HEK293 (cell line): ENCODE data around the gene ING1.
"Not testable (repeated sequence)": the region's sequence is repeated elsewhere in the genome, so short reads cannot be mapped to it uniquely, and the experiment has no call there.

ENCODE experiments used
- CTCF ChIA-PET: fragments of 350-600 bp; formaldehyde crosslinking; extraction: SDS; loops from one replicate; lab custom pipeline; 2021; ENCODE audit warnings: antibody characterized with exemption; lab: Yijun Ruan, JAX
- POLR2A ChIA-PET: fragments of 300-600 bp; formaldehyde crosslinking; extraction: SDS; loops from one replicate; lab custom pipeline; 2020; ENCODE audit warnings: antibody characterized with exemption, inconsistent platforms; lab: Yijun Ruan, JAX
- H3K27ac ChIP-seq: fragments of 200-500 bp; sonication (Bioruptor generic); 2 replicates; pipeline ENCODE4 v1.5.1; 2014; ENCODE audit warnings: low read depth, low read length, control low read depth, inconsistent platforms; ENCODE audit errors: extremely low read depth
- H3K36me3 ChIP-seq, 2 experiments: fragments of 200-500 bp in 1 of 2; sonication (Bioruptor generic) in 1 of 2; 1 replicate in 1 of 2; 2 replicates in 1 of 2; pipeline ENCODE4 v1.5.1; 2014 to 2017; ENCODE audit warnings: inconsistent platforms in 2 of 2, low read length in 2 of 2; ENCODE audit not compliant: control insufficient read depth in 2 of 2, insufficient read depth in 1 of 2
- H3K4me1 ChIP-seq: fragments of 200-500 bp; sonication (Bioruptor generic); 2 replicates; pipeline ENCODE4 v1.5.1; 2014; ENCODE audit warnings: mild to moderate bottlenecking, low read length, inconsistent platforms; ENCODE audit not compliant: control insufficient read depth, insufficient read depth
- H3K4me3 ChIP-seq: 2 replicates; pipeline ENCODE4 v1.5.1; 2011; ENCODE audit warnings: low read depth, mild to moderate bottlenecking, control low read depth, low read length, moderate library complexity
- H3K9me3 ChIP-seq: fragments of 200-500 bp; sonication (Bioruptor generic); 2 replicates; pipeline ENCODE4 v1.5.1; 2014; ENCODE audit warnings: low read depth, low read length, inconsistent platforms; ENCODE audit not compliant: control insufficient read depth, insufficient read depth
- KLF10 ChIP-seq: fragments of 450-650 bp; IDR thresholded peaks from 2 replicates; pipeline ENCODE4 v1.5.1; 2018; ENCODE audit warnings: missing biosample characterization, mild to moderate bottlenecking, missing genetic modification characterization
- KLF7 ChIP-seq: fragments of 450-650 bp; formaldehyde crosslinking; IDR thresholded peaks from 2 replicates; pipeline ENCODE4 v1.5.1; 2016; ENCODE audit warnings: missing biosample characterization, missing genetic modification characterization, borderline replicate concordance
- OSR2 ChIP-seq: fragments of 450-650 bp; formaldehyde crosslinking; IDR thresholded peaks from 2 replicates; pipeline ENCODE4 v1.5.1; 2016; ENCODE audit warnings: missing biosample characterization, missing genetic modification characterization
- YY1 ChIP-seq: fragments of 450-650 bp; formaldehyde crosslinking; IDR thresholded peaks from 2 replicates; pipeline ENCODE4 v1.5.1; 2018; ENCODE audit warnings: missing biosample characterization, missing genetic modification characterization
- ZBTB17 ChIP-seq: fragments of 450-650 bp; formaldehyde crosslinking; IDR thresholded peaks from 2 replicates; pipeline ENCODE4 v1.5.1; 2016; ENCODE audit warnings: missing biosample characterization, missing genetic modification characterization
- ZIC2 ChIP-seq: fragments of 450-650 bp; formaldehyde crosslinking; IDR thresholded peaks from 2 replicates; pipeline ENCODE4 v1.5.1; 2016; ENCODE audit warnings: missing biosample characterization, missing genetic modification characterization
- ZNF10 ChIP-seq: fragments of 450-650 bp; formaldehyde crosslinking; IDR thresholded peaks from 2 replicates; pipeline ENCODE4 v1.5.1; 2017; ENCODE audit warnings: missing biosample characterization, missing genetic modification characterization
- ZNF146 ChIP-seq: fragments of 450-650 bp; formaldehyde crosslinking; IDR thresholded peaks from 2 replicates; pipeline ENCODE4 v1.5.1; 2016; ENCODE audit warnings: missing biosample characterization, missing genetic modification characterization
- ZNF157 ChIP-seq: fragments of 450-650 bp; formaldehyde crosslinking; IDR thresholded peaks from 2 replicates; pipeline ENCODE4 v1.5.1; 2016; ENCODE audit warnings: missing biosample characterization, missing genetic modification characterization
- ZNF16 ChIP-seq: fragments of 450-650 bp; formaldehyde crosslinking; IDR thresholded peaks from 2 replicates; pipeline ENCODE4 v1.5.1; 2016; ENCODE audit warnings: low read depth, missing biosample characterization, missing genetic modification characterization
- ZNF175 ChIP-seq: fragments of 450-650 bp; formaldehyde crosslinking; IDR thresholded peaks from 2 replicates; pipeline ENCODE4 v1.5.1; 2016; ENCODE audit warnings: missing biosample characterization, missing genetic modification characterization
- ZNF18 ChIP-seq: fragments of 450-650 bp; formaldehyde crosslinking; IDR thresholded peaks from 2 replicates; pipeline ENCODE4 v1.5.1; 2016; ENCODE audit warnings: missing biosample characterization, missing genetic modification characterization
- ZNF211 ChIP-seq: fragments of 450-650 bp; formaldehyde crosslinking; IDR thresholded peaks from 2 replicates; pipeline ENCODE4 v1.5.1; 2016; ENCODE audit warnings: low read depth, missing biosample characterization, missing genetic modification characterization
- ZNF274 ChIP-seq, 2 experiments: fragments of 200-500 bp in 1 of 2; fragments of 450-650 bp in 1 of 2; sonication (Bioruptor generic) in 1 of 2; formaldehyde crosslinking in 1 of 2; IDR thresholded peaks; 2 replicates each; pipeline versions ENCODE4 v1.5.1 to v1.6.1; 2014 to 2016; ENCODE audit warnings: borderline replicate concordance in 1 of 2, inconsistent platforms in 1 of 2, low read length in 1 of 2, missing biosample characterization in 1 of 2, missing genetic modification characterization in 1 of 2
- ZNF341 ChIP-seq: fragments of 450-650 bp; formaldehyde crosslinking; IDR thresholded peaks from 2 replicates; pipeline ENCODE4; 2016; ENCODE audit warnings: low read depth, missing biosample characterization, missing genetic modification characterization
- ZNF366 ChIP-seq: fragments of 450-650 bp; formaldehyde crosslinking; conservative IDR thresholded peaks from 2 replicates; pipeline ENCODE4 v1.5.1; 2016; ENCODE audit warnings: missing biosample characterization, missing genetic modification characterization
- ZNF37A ChIP-seq: fragments of 450-650 bp; IDR thresholded peaks from 2 replicates; pipeline ENCODE4 v1.5.1; 2018; ENCODE audit warnings: missing biosample characterization, missing genetic modification characterization
- ZNF398 ChIP-seq: fragments of 450-650 bp; formaldehyde crosslinking; IDR thresholded peaks from 2 replicates; pipeline ENCODE4 v1.5.1; 2017; ENCODE audit warnings: missing biosample characterization, missing genetic modification characterization
- ZNF426 ChIP-seq: fragments of 450-650 bp; formaldehyde crosslinking; IDR thresholded peaks from 2 replicates; pipeline ENCODE4 v1.5.1; 2017; ENCODE audit warnings: missing biosample characterization, missing genetic modification characterization, mild to moderate bottlenecking, inconsistent platforms, moderate library complexity
- ZNF488 ChIP-seq: fragments of 450-650 bp; formaldehyde crosslinking; IDR thresholded peaks from 2 replicates; pipeline ENCODE4 v1.5.1; 2016; ENCODE audit warnings: missing biosample characterization, missing genetic modification characterization
- ZNF529 ChIP-seq: fragments of 450-650 bp; formaldehyde crosslinking; IDR thresholded peaks from 2 replicates; pipeline ENCODE4 v1.5.1; 2017; ENCODE audit warnings: missing genetic modification characterization, missing biosample characterization; ENCODE audit not compliant: insufficient replicate concordance
- ZNF623 ChIP-seq: fragments of 450-650 bp; formaldehyde crosslinking; IDR thresholded peaks from 2 replicates; pipeline ENCODE4 v1.5.1; 2016; ENCODE audit warnings: missing biosample characterization, missing genetic modification characterization
- ZNF692 ChIP-seq: fragments of 450-650 bp; formaldehyde crosslinking; IDR thresholded peaks from 2 replicates; pipeline ENCODE4 v1.5.1; 2016; ENCODE audit warnings: missing biosample characterization, missing genetic modification characterization
- ZSCAN5A ChIP-seq: fragments of 450-650 bp; formaldehyde crosslinking; IDR thresholded peaks from 2 replicates; pipeline ENCODE4 v1.5.1; 2016; ENCODE audit warnings: missing biosample characterization, missing genetic modification characterization

The ING1 gene

GRCh38 chr13:110695774-110696173 lies 17.7 kb upstream of the ING1 start:
- H3K4me3 ChIP-seq, POLR2A ChIA-PET: not testable (repeated sequence)
- H3K36me3 ChIP-seq, result peaks cover 3 to 54% of the 10 kb centered on the region in 2 experiments; a peak in 2 of 3 replicates

GRCh38 chr13:110696776-110697175 lies 16.7 kb upstream of the ING1 start:
- Histone ChIP-seq H3K4me3 (no peak overlapping the region), H3K9me3 (no peaks in the 10 kb centered on the region), H3K27ac (no peak overlapping the region), H3K4me1 (no peaks in the 10 kb centered on the region), H3K36me3 (peaks cover 9 to 58% of the 10 kb centered on the region in 2 experiments; a peak in 2 of 3 replicates)
- ChIA-PET POLR2A (no interaction called here), CTCF (no interaction called here)
- TF ChIP-seq ZNF366 (no peak), ZNF426 (tag by site-specific recombination) (no peak), ZNF274 (IDR thresholded peaks at IDR 0.05; ENCODE audit: low read length) (no peak), ZNF274 (tag by site-specific recombination; IDR thresholded peaks at IDR 0.05; ENCODE audit: borderline replicate concordance) (no peak), ZNF529 (tag by site-specific recombination) (no peak), ZNF488 (tag by site-specific recombination) (no peak), ZNF692 (tag by site-specific recombination) (no peak), KLF10 (no peak), ZIC2 (no peak), YY1 (tag by site-specific recombination) (no peak), OSR2 (tag by site-specific recombination) (no peak), ZNF211 (tag by site-specific recombination) (no peak), ZNF398 (tag by site-specific recombination) (no peak), ZNF37A (tag by site-specific recombination) (no peak)
- TF ChIP-seq, all 188 proteins: peak for 0

More at GRCh38 chr13:110695774-110696173, 17.7 kb upstream of the ING1 start:
- H3K9me3 ChIP-seq, H3K4me1 ChIP-seq, H3K27ac ChIP-seq, CTCF ChIA-PET: not testable (repeated sequence)
- TF ChIP-seq ZNF146 (tag by site-specific recombination), result peak; percentile 38; the same call in 1 of the 2 replicates

GRCh38 chr13:110697842-110698241 lies 15.7 kb upstream of the ING1 start:
- Histone ChIP-seq H3K4me1 (0 out of 2 replicates have a peak, but pooled peaks cover 3% of the 10 kb centered on the region), H3K36me3 (peaks cover 9 to 68% of the 10 kb centered on the region in 2 experiments; a peak in 2 of 3 replicates), H3K9me3 (no peaks in the 10 kb centered on the region), H3K4me3 (no peak overlapping the region), H3K27ac (no peak overlapping the region)
- ChIA-PET CTCF (no interaction called here), POLR2A (interaction anchor here (1.0 kb wide), 1 partner anchor 18 kb away, joined by 3 read pairs; no protein-coding TSS in a partner anchor)
- no peak for TF ChIP-seq ZNF18 (tag by site-specific recombination)
- TF ChIP-seq ZNF157 (tag by site-specific recombination), result no peak
- no peak for TF ChIP-seq ZSCAN5A (tag by site-specific recombination)
- no peak for TF ChIP-seq ZBTB17 (tag by site-specific recombination)
- no peak for TF ChIP-seq KLF7
- no peak for TF ChIP-seq ZNF175 (tag by site-specific recombination)
- TF ChIP-seq ZNF10, result no peak
- no peak for TF ChIP-seq ZNF341
- no peak for TF ChIP-seq ZNF623 (tag by site-specific recombination)
- no peak for TF ChIP-seq ZNF16 (tag by site-specific recombination)
